GM12872 (cell line): Measurements from ENCODE around the gene RBM17.

Experiments used
- CTCF ChIP-seq: IDR thresholded peaks from 3 replicates; pipeline ENCODE4 v1.5.1; 2011; ENCODE audit warnings: low read depth, mild to moderate bottlenecking, low read length, moderate library complexity; ENCODE audit not compliant: insufficient read depth

The RBM17 gene

GRCh38 chr10:6079044-6079443, 9.8 kb upstream of the RBM17 start:
- TF ChIP-seq CTCF, result no peak

- TF ChIP-seq CTCF, result no peak
Measured at GRCh38 chr10:6080417-6080973, 8.3 kb upstream of the RBM17 start.

- TF ChIP-seq CTCF, result no peak
Measured at GRCh38 chr10:6082496-6083395, 6.1 kb upstream of the RBM17 start.

GRCh38 chr10:6083523-6084475, 5.0 kb upstream of the RBM17 start:
- TF ChIP-seq CTCF, result no peak

- TF ChIP-seq CTCF, result peak; percentile 96
Measured at GRCh38 chr10:6086375-6087233, 2.2 kb upstream of the RBM17 start.

- TF ChIP-seq CTCF, result no peak
Measured at GRCh38 chr10:6089334-6090219, 743 bp downstream of the RBM17 start.
